Cardiac ventricle fibroblast (primary cell): ENCODE measurements around the gene ADPRS. TPM values are rescaled to one million over a fixed set of nuclear protein-coding genes. Genes with fewer than 3 reads are reported as not detected.

Source experiments
- total RNA-seq: library from RNA; depleted of rRNA; stranded (reverse); fragments of >200 nt; gene quantifications from 2 replicates; pipeline ENCODE4 v1.2.3, GENCODE V29; 2015

The ADPRS gene, protein sequence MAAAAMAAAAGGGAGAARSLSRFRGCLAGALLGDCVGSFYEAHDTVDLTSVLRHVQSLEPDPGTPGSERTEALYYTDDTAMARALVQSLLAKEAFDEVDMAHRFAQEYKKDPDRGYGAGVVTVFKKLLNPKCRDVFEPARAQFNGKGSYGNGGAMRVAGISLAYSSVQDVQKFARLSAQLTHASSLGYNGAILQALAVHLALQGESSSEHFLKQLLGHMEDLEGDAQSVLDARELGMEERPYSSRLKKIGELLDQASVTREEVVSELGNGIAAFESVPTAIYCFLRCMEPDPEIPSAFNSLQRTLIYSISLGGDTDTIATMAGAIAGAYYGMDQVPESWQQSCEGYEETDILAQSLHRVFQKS
- 28.8 and 32.7 TPM in 2 replicates for total RNA-seq

DNA sequence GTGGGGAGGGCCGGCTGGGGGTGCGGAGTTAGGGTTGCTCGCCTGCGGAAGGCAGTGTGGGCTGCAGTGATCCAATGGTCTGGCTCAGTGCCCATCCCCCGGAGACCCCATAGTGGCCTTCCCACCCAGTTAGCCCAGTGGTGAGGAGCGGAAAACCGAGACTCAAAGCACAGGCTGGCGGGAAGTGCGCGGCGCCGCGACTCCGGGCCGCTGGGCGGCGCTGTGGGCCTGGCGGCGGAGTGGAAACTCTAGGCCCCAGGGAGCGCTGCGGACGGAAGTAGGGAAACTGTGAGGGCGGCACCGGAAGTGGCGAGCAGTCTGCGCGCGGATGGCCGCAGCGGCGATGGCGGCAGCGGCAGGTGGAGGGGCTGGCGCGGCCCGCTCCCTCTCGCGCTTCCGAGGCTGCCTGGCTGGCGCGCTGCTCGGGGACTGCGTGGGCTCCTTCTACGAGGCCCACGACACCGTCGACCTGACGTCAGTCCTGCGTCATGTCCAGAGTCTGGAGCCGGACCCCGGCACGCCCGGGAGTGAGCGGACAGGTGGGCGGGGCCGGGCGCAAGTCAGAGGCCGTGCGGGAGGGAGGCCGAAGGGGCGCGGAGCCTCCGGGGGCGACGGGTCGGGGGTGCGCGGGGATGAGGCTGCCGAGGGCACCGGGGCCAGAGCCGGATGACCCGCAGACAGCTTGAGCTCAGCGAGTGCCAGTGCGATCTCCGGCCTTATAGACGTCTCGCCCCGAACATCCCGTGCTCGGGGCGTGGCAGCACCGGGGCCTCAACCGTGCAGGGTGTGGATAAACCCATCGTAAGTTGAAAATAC is at the start of gene ADPRS:
ADPRS (plus strand) TSS at position 316 of the 816 bp plus-strand sequence; CDS start at position 329, 13 bp downstream.

DNA sequence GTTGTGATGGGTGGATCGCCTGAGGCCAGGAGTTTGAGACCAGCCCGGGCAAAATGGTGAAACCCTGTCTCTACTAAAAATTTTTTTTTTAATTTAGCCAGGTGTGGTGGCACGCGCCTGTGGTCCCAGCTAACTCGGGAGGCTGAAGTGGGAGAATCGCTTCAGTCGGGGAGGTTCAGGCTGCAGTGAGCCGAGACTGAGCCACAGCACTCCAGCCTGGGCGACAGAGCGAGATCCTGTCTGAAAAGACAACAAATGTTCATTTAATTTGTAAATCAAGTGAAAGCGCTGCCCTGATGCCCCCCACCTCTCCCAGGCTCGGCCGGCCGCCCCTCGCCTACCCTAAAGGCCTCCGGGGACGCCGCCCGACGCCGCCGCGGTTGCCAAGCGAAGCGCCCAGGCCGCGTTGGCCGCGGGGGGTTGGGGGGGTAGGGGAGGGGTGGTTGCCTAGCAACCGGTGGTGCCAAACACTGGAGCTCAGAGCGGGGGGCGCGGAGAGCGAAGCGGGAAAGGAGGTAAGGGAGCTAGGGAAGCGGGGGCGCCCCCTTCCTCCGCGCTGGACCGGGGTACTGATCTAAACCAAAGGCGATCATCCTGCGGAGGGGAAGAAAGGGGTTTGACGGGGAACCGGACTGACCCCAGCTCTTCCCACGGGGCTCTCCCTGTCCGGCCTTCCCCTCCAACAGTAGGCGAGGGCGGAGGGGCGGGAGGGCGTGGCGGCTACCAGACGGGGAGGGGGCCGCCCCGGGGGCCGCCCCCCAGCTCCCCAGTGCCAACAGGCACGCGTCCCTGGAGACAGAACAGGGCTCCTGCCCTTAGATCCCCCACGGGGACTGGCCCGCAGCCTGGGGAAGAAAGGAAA is 4.8 kb upstream of the ADPRS start, which contains the start of gene TEKT2:
TEKT2 (plus strand) TSS at position 460 of the 862 bp plus-strand sequence. CDS start 828 bp downstream, outside the sequence.

DNA sequence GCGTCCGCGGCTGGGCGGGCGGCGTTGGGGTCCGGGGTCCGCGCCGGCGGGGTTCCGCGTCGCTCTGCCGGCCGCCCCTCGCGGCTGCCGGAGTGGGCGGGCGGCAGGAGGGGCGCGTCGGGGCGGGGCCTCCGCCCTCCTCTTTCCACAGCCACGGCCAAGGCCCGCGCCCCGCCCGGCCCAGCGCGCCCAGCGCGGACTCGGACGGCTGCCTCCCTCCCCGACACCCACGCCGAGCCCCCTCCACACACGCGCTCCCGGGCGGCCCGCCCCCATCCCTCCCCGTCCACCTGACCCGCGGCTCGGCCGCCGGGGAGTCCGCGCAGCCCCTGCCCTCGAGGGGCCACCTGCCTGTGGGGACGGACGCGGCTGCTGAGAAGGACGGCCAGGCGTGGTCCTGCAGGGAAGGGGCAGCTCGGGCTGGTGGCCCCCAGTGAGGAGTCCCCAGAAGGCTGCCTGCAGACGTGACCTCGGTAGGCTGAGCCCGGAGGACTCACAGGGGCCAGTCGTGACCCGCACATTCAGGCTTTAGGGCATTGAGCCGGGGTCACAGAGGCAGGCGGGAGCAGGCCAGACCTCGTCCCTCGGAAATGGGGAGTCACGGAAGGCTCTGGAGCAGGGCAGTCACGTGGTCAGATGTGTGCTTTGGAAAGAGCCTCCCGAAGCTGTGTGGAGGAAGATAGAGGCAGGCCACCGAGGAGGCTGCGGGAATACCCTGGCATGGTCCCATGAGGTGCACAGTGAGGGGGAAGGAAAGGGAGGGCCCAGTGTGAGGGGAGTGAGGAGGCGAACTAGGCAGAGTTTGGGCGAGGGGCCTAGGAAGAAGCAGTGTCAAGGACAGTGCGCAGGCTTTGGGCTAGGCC is 36.7 kb downstream of the ADPRS start, which contains the start of gene COL8A2:
COL8A2 (minus strand) TSS at position 94 of the 863 bp plus-strand sequence. CDS start 24,980 bp downstream, outside the sequence.

Other genes with a start within 250 kb of the ADPRS start
- 9.4 and 13.6 TPM in 2 replicates for gene AGO1, start 205.7 kb upstream of the ADPRS start, total RNA-seq
- gene AGO3, start 157.8 kb upstream of the ADPRS start, total RNA-seq: 9.1 and 10.9 TPM in 2 replicates
- gene TEKT2, start 4.8 kb upstream of the ADPRS start, total RNA-seq: not detected in 2 replicates
- gene COL8A2, start 36.3 kb downstream of the ADPRS start, total RNA-seq: 1.8 and 2.5 TPM in 2 replicates
- 53.1 and 59.2 TPM in 2 replicates for gene TRAPPC3, start 60.6 kb downstream of the ADPRS start, total RNA-seq
- gene MAP7D1, start 67.3 kb downstream of the ADPRS start, total RNA-seq: 98.2 and 104 TPM in 2 replicates
- 79.4 and 89.7 TPM in 2 replicates for gene THRAP3, start 135.6 kb downstream of the ADPRS start, total RNA-seq
- 1.7 and 2.6 TPM in 2 replicates for gene SH3D21, start 217.5 kb downstream of the ADPRS start, total RNA-seq
- gene EVA1B, start 234.8 kb downstream of the ADPRS start, total RNA-seq: 196 and 276 TPM in 2 replicates